GM12878 (cell line): Measurements from ENCODE around the gene XPO1.
"Not testable (repeated sequence)": the region's sequence is repeated elsewhere in the genome, so short reads cannot be mapped to it uniquely, and the experiment has no call there.

Experiments used
- CEBPB ChIP-seq, 2 experiments: fragments of 150-350 bp in 1 of 2; IDR thresholded peaks; 2 replicates each; pipeline ENCODE4 v1.6.1; 2012 to 2014; ENCODE audit warnings: low read depth in 2 of 2, low read length in 2 of 2, borderline replicate concordance in 1 of 2, inconsistent platforms in 1 of 2
- CTCF ChIP-seq, 3 experiments: IDR thresholded peaks in 2 of 3; conservative IDR thresholded peaks in 1 of 3; 2 replicates each; pipeline ENCODE4 v1.5.1; 2011; ENCODE audit warnings: low read depth in 3 of 3, low read length in 3 of 3, mild to moderate bottlenecking in 3 of 3, control low read depth in 2 of 3, moderate library complexity in 2 of 3, inconsistent platforms in 1 of 3, mixed read lengths in 1 of 3; ENCODE audit not compliant: control insufficient read depth in 2 of 3, insufficient read depth in 1 of 3; ENCODE audit errors: extremely low read depth in 1 of 3
- IKZF1 ChIP-seq: fragments of 450-650 bp; conservative IDR thresholded peaks from 2 replicates; pipeline ENCODE4 v1.6.1; 2017; ENCODE audit warnings: antibody characterized with exemption, mild to moderate bottlenecking
- POLR2A ChIP-seq: IDR thresholded peaks from 2 replicates; pipeline ENCODE4 v1.6.1; 2011; ENCODE audit warnings: low read depth, mild to moderate bottlenecking, low read length
- RAD51 ChIP-seq: fragments of 450-650 bp; IDR thresholded peaks from 2 replicates; pipeline ENCODE4 v1.6.1; 2016; ENCODE audit warnings: moderate library complexity, mild to moderate bottlenecking, inconsistent platforms
- SIN3A ChIP-seq: IDR thresholded peaks from 2 replicates; pipeline ENCODE4 v1.6.1; 2012; ENCODE audit warnings: low read depth, low read length, improper control_type of control experiment
- TAF1 ChIP-seq: IDR thresholded peaks from 2 replicates; pipeline ENCODE4 v1.6.1; 2011; ENCODE audit warnings: mild to moderate bottlenecking, low read depth, low read length, borderline replicate concordance
- ZBTB11 ChIP-seq: fragments of 450-650 bp; formaldehyde crosslinking; IDR thresholded peaks from 2 replicates; pipeline ENCODE4 v1.5.0; 2022; ENCODE audit warnings: mild to moderate bottlenecking, missing genetic modification characterization

- not testable (repeated sequence) for TF ChIP-seq ZBTB11; RAD51; TAF1; SIN3A; IKZF1; CTCF (IDR thresholded peaks at IDR 0.05 in 2 of 3, conservative IDR thresholded peaks at IDR 0.05 in 1 of 3; ENCODE audit: control insufficient read depth in 2 of 3, extremely low read depth in 1 of 3, insufficient read depth in 1 of 3, low read depth in 3 of 3, low read length in 3 of 3); CEBPB (IDR thresholded peaks at IDR 0.05; ENCODE audit: borderline replicate concordance in 1 of 2, low read depth in 2 of 2, low read length in 2 of 2); POLR2A
Observed at GRCh38 chr2:61584368-61584767, 46.2 kb upstream of the XPO1 start.
